ENCODE measurements around the gene CYB561D1. TPM values are rescaled to one million over a fixed set of nuclear protein-coding genes. Genes with fewer than 3 reads are reported as not detected.

Gene CYB561D1
- total and polyA plus RNA-seq, 2 experiments from 2014 or later, result 5.9 to 9.6 TPM

- H3K9ac ChIP-seq, result no peak overlapping the region
- H3F3A ChIP-seq (ENCODE audit: insufficient read depth), result no peaks in the 10 kb centered on the region
- no peak overlapping the region for H2AFZ ChIP-seq
- no peaks in the 10 kb centered on the region for H3K9me3 ChIP-seq (ENCODE audit: low read depth)
- in situ Hi-C loops (cut with MboI), result no loop called here
- no peak overlapping the region for H3K4me3 ChIP-seq
- H3K27ac ChIP-seq, result no peak overlapping the region
- H3K27me3 ChIP-seq (replicated peaks; ENCODE audit: insufficient read depth), result 0 out of 2 replicates have a peak, but pooled peaks cover 2% of the 10 kb centered on the region
- no peaks in the 10 kb centered on the region for H3K9me2 ChIP-seq (ENCODE audit: insufficient read depth)
- no peak for TF ChIP-seq EZH2 (IDR thresholded peaks at IDR 0.05; ENCODE audit: insufficient read depth, poor library complexity, severe bottlenecking)
- no peak for TF ChIP-seq EZH2phosphoT487 (IDR thresholded peaks at IDR 0.05; ENCODE audit: insufficient read depth, low read depth)
- H4K20me1 ChIP-seq (ENCODE audit: insufficient read depth), result no peaks in the 10 kb centered on the region
- no peak for DNase-seq
- 0 out of 2 replicates have a peak, but pooled peaks cover 1% of the 10 kb centered on the region for H3K79me2 ChIP-seq (ENCODE audit: insufficient read depth)
- H3K4me1 ChIP-seq (ENCODE audit: insufficient read depth), result peaks cover under 1% of the 10 kb centered on the region; the same call in 1 of the 2 replicates
- WGBS, 2 experiments (ENCODE audit: low coverage in 1 of 2, low lambda C conversion rate in 2 of 2, missing lambda C conversion rate in 2 of 2), result 20 to 30% methylated on average over 5 of the region's 5 CpGs
- H3K4me2 ChIP-seq (ENCODE audit: unreplicated experiment), result no peak overlapping the region
- H3K36me3 ChIP-seq (ENCODE audit: low read depth), result no peaks in the 10 kb centered on the region
These were observed 14.6 kb upstream of the CYB561D1 start for GRCh38 chr1:109479311-109479710.

GRCh38 chr1:109479901-109480300 lies 14.0 kb upstream of the CYB561D1 start:
- Histone ChIP-seq H2AFZ (no peak overlapping the region), H3K36me3 (ENCODE audit: low read depth) (no peaks in the 10 kb centered on the region), H3K9ac (no peak overlapping the region), H3K79me2 (ENCODE audit: insufficient read depth) (0 out of 2 replicates have a peak, but pooled peaks cover 7% of the 10 kb centered on the region), H3K27me3 (replicated peaks; ENCODE audit: insufficient read depth) (0 out of 2 replicates have a peak, but pooled peaks cover 2% of the 10 kb centered on the region), H3K4me2 (ENCODE audit: unreplicated experiment) (no peak overlapping the region), H3K9me2 (ENCODE audit: insufficient read depth) (no peaks in the 10 kb centered on the region), H3K4me3 (no peak overlapping the region), H3K27ac (no peak overlapping the region), H4K20me1 (ENCODE audit: insufficient read depth) (no peaks in the 10 kb centered on the region), H3K9me3 (ENCODE audit: low read depth) (no peaks in the 10 kb centered on the region), H3K4me1 (ENCODE audit: insufficient read depth) (peaks cover 6% of the 10 kb centered on the region; the same call in 1 of the 2 replicates), H3F3A (ENCODE audit: insufficient read depth) (no peaks in the 10 kb centered on the region)
- in situ Hi-C loops (cut with MboI), result no loop called here
- DNase-seq, result no peak
- no peak for TF ChIP-seq EZH2 (IDR thresholded peaks at IDR 0.05; ENCODE audit: insufficient read depth, poor library complexity, severe bottlenecking)
- no peak for TF ChIP-seq EZH2phosphoT487 (IDR thresholded peaks at IDR 0.05; ENCODE audit: insufficient read depth, low read depth)
- 43 to 66% methylated on average over 3 of the region's 3 CpGs for WGBS, 2 experiments (ENCODE audit: low coverage in 1 of 2, low lambda C conversion rate in 2 of 2, missing lambda C conversion rate in 2 of 2)

GRCh38 chr1:109481646-109482045 lies 12.2 kb upstream of the CYB561D1 start:
- no peak for DNase-seq

GRCh38 chr1:109482242-109482641 lies 11.7 kb upstream of the CYB561D1 start:
- no peak for TF ChIP-seq EZH2 (IDR thresholded peaks at IDR 0.05; ENCODE audit: insufficient read depth, poor library complexity, severe bottlenecking)
- TF ChIP-seq EZH2phosphoT487 (IDR thresholded peaks at IDR 0.05; ENCODE audit: insufficient read depth, low read depth), result no peak
- no peaks in the 10 kb centered on the region for H3K27me3 ChIP-seq (replicated peaks; ENCODE audit: insufficient read depth)

More at GRCh38 chr1:109481646-109482045, 12.2 kb upstream of the CYB561D1 start:
- Histone ChIP-seq H3F3A (ENCODE audit: insufficient read depth) (no peaks in the 10 kb centered on the region), H3K4me2 (ENCODE audit: unreplicated experiment) (no peak overlapping the region), H3K4me1 (ENCODE audit: insufficient read depth) (peaks cover 7% of the 10 kb centered on the region; the same call in 1 of the 2 replicates), H3K9me3 (ENCODE audit: low read depth) (no peaks in the 10 kb centered on the region), H3K79me2 (ENCODE audit: insufficient read depth) (0 out of 2 replicates have a peak, but pooled peaks cover 7% of the 10 kb centered on the region), H2AFZ (no peak overlapping the region), H3K4me3 (no peak overlapping the region), H3K27ac (no peak overlapping the region), H3K9ac (no peak overlapping the region), H3K36me3 (ENCODE audit: low read depth) (no peaks in the 10 kb centered on the region), H3K9me2 (ENCODE audit: insufficient read depth) (no peaks in the 10 kb centered on the region), H4K20me1 (ENCODE audit: insufficient read depth) (no peaks in the 10 kb centered on the region), H3K27me3 (replicated peaks; ENCODE audit: insufficient read depth) (no peaks in the 10 kb centered on the region)
- no peak for TF ChIP-seq EZH2phosphoT487 (IDR thresholded peaks at IDR 0.05; ENCODE audit: insufficient read depth, low read depth)
- TF ChIP-seq EZH2 (IDR thresholded peaks at IDR 0.05; ENCODE audit: insufficient read depth, poor library complexity, severe bottlenecking), result no peak
- in situ Hi-C loops (cut with MboI), result no loop called here
- WGBS, 2 experiments (ENCODE audit: low coverage in 1 of 2, low lambda C conversion rate in 2 of 2, missing lambda C conversion rate in 2 of 2), result 58 to 60% methylated on average over 2 of the region's 2 CpGs

More at GRCh38 chr1:109482242-109482641, 11.7 kb upstream of the CYB561D1 start:
- Histone ChIP-seq H3K36me3 (ENCODE audit: low read depth) (no peaks in the 10 kb centered on the region), H3K27ac (no peak overlapping the region), H3K9me2 (ENCODE audit: insufficient read depth) (no peaks in the 10 kb centered on the region), H3K4me2 (ENCODE audit: unreplicated experiment) (no peak overlapping the region), H4K20me1 (ENCODE audit: insufficient read depth) (no peaks in the 10 kb centered on the region), H3K4me3 (no peak overlapping the region), H3F3A (ENCODE audit: insufficient read depth) (no peaks in the 10 kb centered on the region), H3K79me2 (ENCODE audit: insufficient read depth) (0 out of 2 replicates have a peak, but pooled peaks cover 7% of the 10 kb centered on the region), H3K4me1 (ENCODE audit: insufficient read depth) (peaks cover 7% of the 10 kb centered on the region; the same call in 1 of the 2 replicates), H3K9ac (no peak overlapping the region), H2AFZ (no peak overlapping the region), H3K9me3 (ENCODE audit: low read depth) (no peaks in the 10 kb centered on the region)
- DNase-seq, result no peak
- in situ Hi-C loops (cut with MboI), result no loop called here

Data from GM23248 (cell line).